HUES6 (cell line): Measurements from ENCODE around the gene KRTAP10-8.
"Not testable (repeated sequence)": the region's sequence is repeated elsewhere in the genome, so short reads cannot be mapped to it uniquely, and the experiment has no call there.

ENCODE experiments used
- H3K27ac ChIP-seq: 2 replicates; pipeline ENCODE4 v1.7.0; 2013; ENCODE audit warnings: low read depth, mild to moderate bottlenecking, low read length, inconsistent platforms
- H3K27me3 ChIP-seq: 2 replicates; pipeline ENCODE4 v1.6.1; 2013; ENCODE audit warnings: low read length; ENCODE audit not compliant: control insufficient read depth, insufficient read depth
- H3K36me3 ChIP-seq: 2 replicates; pipeline ENCODE4 v1.6.1; 2013; ENCODE audit warnings: low read length; ENCODE audit not compliant: control insufficient read depth, insufficient read depth
- H3K4me1 ChIP-seq: 2 replicates; pipeline ENCODE4 v1.6.1; 2013; ENCODE audit warnings: low read length; ENCODE audit not compliant: control insufficient read depth, insufficient read depth
- H3K4me3 ChIP-seq: 2 replicates; pipeline ENCODE4 v1.5.1; 2013; ENCODE audit warnings: low read depth, low read length
- H3K9ac ChIP-seq: one replicate; pipeline ENCODE4 v1.6.1; 2013; ENCODE audit warnings: mild to moderate bottlenecking, low read length
- H3K9me3 ChIP-seq: 2 replicates; pipeline ENCODE4 v1.6.1; 2013; ENCODE audit warnings: low read depth, low read length; ENCODE audit not compliant: control insufficient read depth, insufficient read depth

The KRTAP10-8 gene

DNA sequence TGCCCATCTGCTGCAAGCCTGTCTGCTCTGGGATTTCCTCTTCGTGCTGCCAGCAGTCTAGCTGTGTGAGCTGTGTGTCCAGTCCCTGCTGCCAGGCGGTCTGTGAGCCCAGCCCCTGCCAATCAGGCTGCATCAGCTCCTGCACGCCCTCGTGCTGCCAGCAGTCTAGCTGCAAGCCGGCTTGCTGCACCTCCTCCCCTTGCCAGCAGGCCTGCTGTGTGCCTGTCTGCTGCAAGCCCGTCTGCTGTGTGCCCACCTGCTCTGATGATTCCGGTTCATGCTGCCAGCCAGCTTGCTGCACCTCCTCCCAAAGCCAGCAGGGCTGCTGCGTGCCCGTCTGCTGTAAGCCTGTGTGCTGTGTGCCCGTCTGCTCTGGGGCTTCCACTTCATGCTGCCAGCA is 10.8 kb upstream of the KRTAP10-8 start:
- not testable (repeated sequence) for H3K27me3 ChIP-seq, H3K27ac ChIP-seq

DNA sequence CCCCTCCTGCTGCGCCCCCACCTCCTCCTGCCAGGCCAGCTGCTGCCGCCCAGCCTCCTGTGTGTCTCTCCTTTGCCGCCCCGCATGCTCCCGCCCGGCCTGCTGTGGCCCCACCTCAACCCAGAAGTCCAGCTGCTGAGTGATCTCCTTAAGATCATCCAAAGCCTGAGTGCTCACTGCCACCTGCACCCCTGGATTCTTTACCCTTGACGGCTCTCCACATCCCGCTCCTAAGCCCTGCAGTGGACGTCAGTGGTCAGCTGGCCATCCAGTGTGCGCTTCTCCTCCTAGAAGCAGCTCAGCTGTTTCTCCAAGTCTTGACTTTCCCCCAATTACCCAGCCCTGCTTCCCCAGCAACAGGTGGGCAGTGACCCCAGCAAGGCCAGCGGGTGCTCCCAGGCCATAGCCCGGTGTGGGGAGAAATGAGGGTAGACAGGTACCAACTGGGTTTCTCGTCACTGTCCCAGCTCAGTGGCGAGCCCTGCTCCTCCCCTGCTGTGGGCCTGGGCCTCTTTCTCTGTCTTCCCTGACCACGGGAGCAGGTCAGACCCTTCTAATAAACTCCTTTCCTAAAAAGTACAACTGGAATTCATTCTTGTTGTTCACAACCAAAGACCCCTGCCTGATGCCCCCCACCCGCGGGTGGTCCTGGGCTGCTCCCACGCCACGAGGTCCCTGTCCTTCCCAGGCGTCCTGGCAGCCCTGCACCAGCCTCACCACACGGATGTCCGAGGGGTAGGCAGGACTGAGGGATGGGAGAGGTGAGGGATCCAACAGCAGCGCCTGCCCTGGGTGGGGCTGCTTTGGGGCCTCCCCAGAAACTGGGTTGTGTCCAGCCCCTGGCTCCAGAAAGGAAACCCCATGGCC is 10.1 kb upstream of the KRTAP10-8 start:
- H3K27ac ChIP-seq: no peak overlapping the region
- H3K27me3 ChIP-seq: no peaks in the 10 kb centered on the region
- H3K4me1 ChIP-seq: peaks cover 19% of the 10 kb centered on the region
- H3K9ac ChIP-seq: no peak overlapping the region
- H3K4me3 ChIP-seq: no peak overlapping the region
- no peaks in the 10 kb centered on the region for H3K36me3 ChIP-seq
- peaks cover 6% of the 10 kb centered on the region for H3K9me3 ChIP-seq

More for the DNA sequence above, 10.8 kb upstream of the KRTAP10-8 start:
- not testable (repeated sequence) for H3K4me3 ChIP-seq, H3K9ac ChIP-seq, H3K9me3 ChIP-seq, H3K36me3 ChIP-seq
- H3K4me1 ChIP-seq: peaks cover 19% of the 10 kb centered on the region

DNA sequence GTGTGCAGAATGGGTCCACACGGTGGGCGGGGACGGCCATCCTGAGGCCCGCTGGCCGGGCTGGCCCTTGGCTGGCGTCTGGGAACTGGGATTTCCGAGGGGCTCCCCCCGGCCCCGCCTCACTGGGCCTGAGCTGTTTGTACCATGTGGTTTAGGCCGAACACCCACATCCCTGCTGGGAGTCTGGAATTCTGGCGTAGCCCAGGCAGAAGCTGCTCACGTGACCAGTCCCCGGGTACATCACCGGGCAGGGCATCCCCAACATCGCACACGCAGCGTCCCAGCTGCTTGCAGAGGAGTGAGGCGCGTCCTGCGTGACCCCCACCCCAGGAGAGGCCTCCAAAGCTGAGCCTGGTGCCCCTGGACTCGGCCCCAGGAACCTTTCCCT is 9.4 kb upstream of the KRTAP10-8 start:
- Histone ChIP-seq H3K27me3 (no peaks in the 10 kb centered on the region), H3K36me3 (no peaks in the 10 kb centered on the region), H3K4me1 (peaks cover 19% of the 10 kb centered on the region), H3K9me3 (peaks cover 6% of the 10 kb centered on the region), H3K4me3 (no peak overlapping the region), H3K27ac (no peak overlapping the region), H3K9ac (no peak overlapping the region)

GRCh38 chr21:44603109-44603875 is 8.6 kb upstream of the KRTAP10-8 start:
- no peaks in the 10 kb centered on the region for H3K27me3 ChIP-seq
- H3K4me1 ChIP-seq: peaks cover 11% of the 10 kb centered on the region
- H3K9ac ChIP-seq: no peak overlapping the region
- H3K36me3 ChIP-seq: no peaks in the 10 kb centered on the region
- no peak overlapping the region for H3K27ac ChIP-seq
- H3K9me3 ChIP-seq: peaks cover 6% of the 10 kb centered on the region
- H3K4me3 ChIP-seq: no peak overlapping the region

- no peaks in the 10 kb centered on the region for H3K36me3 ChIP-seq
- H3K4me1 ChIP-seq: peaks cover 8% of the 10 kb centered on the region
- no peaks in the 10 kb centered on the region for H3K27me3 ChIP-seq
- H3K4me3 ChIP-seq: no peak overlapping the region
- H3K27ac ChIP-seq: no peak overlapping the region
- peaks cover 8% of the 10 kb centered on the region for H3K9me3 ChIP-seq
- no peak overlapping the region for H3K9ac ChIP-seq
Observed at GRCh38 chr21:44603911-44604310, 8.0 kb upstream of the KRTAP10-8 start.

- no peak overlapping the region for H3K9ac ChIP-seq
Observed at GRCh38 chr21:44606495-44606894, 5.4 kb upstream of the KRTAP10-8 start.

DNA sequence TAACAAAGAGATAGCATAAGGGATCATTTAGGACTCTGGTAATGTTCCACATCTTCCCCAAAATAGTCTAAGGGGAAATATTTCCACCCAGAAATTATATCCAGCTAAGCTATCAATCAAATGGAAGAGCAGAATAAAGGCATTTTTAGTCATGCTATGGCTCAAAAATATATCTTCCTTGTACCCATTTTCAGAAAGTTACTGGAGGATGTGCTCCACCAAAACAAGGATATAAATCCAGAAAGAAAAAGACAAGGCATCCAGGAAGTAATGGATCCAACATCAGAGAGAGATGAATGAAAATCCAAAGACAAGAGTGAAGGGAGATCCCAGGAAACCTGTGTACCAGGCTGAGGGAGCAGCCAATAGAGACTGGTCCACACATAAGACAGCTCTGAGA is 2.7 kb upstream of the KRTAP10-8 start:
- no peak overlapping the region for H3K4me3 ChIP-seq
- no peak overlapping the region for H3K9ac ChIP-seq
- no peaks in the 10 kb centered on the region for H3K27me3 ChIP-seq
- no peaks in the 10 kb centered on the region for H3K4me1 ChIP-seq
- H3K9me3 ChIP-seq: peaks cover 43% of the 10 kb centered on the region
- no peaks in the 10 kb centered on the region for H3K36me3 ChIP-seq
- H3K27ac ChIP-seq: no peak overlapping the region

More at GRCh38 chr21:44606495-44606894, 5.4 kb upstream of the KRTAP10-8 start:
- H3K9me3 ChIP-seq: peaks cover 33% of the 10 kb centered on the region
- H3K4me1 ChIP-seq: no peaks in the 10 kb centered on the region
- no peaks in the 10 kb centered on the region for H3K27me3 ChIP-seq
- no peak overlapping the region for H3K27ac ChIP-seq
- H3K4me3 ChIP-seq: no peak overlapping the region
- no peaks in the 10 kb centered on the region for H3K36me3 ChIP-seq

- H3K9ac ChIP-seq, H3K4me1 ChIP-seq, H3K27ac ChIP-seq, H3K27me3 ChIP-seq, H3K36me3 ChIP-seq, H3K4me3 ChIP-seq: not testable (repeated sequence)
- peaks cover 40% of the 10 kb centered on the region for H3K9me3 ChIP-seq
Observed at GRCh38 chr21:44610157-44610843, 1.6 kb upstream of the KRTAP10-8 start.

GRCh38 chr21:44611551-44611950 is 328 bp upstream of the KRTAP10-8 start:
- Histone ChIP-seq H3K4me1 (no peaks in the 10 kb centered on the region), H3K36me3 (no peaks in the 10 kb centered on the region), H3K9ac (no peak overlapping the region), H3K4me3 (no peak overlapping the region), H3K27ac (no peak overlapping the region), H3K27me3 (no peaks in the 10 kb centered on the region), H3K9me3 (peaks cover 38% of the 10 kb centered on the region)

- Histone ChIP-seq H3K36me3 (no peaks in the 10 kb centered on the region), H3K4me3 (no peak overlapping the region), H3K4me1 (no peaks in the 10 kb centered on the region), H3K9me3 (peaks cover 37% of the 10 kb centered on the region), H3K27me3 (no peaks in the 10 kb centered on the region), H3K9ac (no peak overlapping the region), H3K27ac (no peak overlapping the region)
Observed at GRCh38 chr21:44612669-44613229, 870 bp downstream of the KRTAP10-8 start.
